ENCODE measurements around the gene CFAP410. TPM values are rescaled to one million over a fixed set of nuclear protein-coding genes. Genes with fewer than 3 reads are reported as not detected.

The CFAP410 gene
- total RNA-seq, 4 donors from 2014 or later, result 18.5 to 35.3 (median 23.6) TPM

DNA sequence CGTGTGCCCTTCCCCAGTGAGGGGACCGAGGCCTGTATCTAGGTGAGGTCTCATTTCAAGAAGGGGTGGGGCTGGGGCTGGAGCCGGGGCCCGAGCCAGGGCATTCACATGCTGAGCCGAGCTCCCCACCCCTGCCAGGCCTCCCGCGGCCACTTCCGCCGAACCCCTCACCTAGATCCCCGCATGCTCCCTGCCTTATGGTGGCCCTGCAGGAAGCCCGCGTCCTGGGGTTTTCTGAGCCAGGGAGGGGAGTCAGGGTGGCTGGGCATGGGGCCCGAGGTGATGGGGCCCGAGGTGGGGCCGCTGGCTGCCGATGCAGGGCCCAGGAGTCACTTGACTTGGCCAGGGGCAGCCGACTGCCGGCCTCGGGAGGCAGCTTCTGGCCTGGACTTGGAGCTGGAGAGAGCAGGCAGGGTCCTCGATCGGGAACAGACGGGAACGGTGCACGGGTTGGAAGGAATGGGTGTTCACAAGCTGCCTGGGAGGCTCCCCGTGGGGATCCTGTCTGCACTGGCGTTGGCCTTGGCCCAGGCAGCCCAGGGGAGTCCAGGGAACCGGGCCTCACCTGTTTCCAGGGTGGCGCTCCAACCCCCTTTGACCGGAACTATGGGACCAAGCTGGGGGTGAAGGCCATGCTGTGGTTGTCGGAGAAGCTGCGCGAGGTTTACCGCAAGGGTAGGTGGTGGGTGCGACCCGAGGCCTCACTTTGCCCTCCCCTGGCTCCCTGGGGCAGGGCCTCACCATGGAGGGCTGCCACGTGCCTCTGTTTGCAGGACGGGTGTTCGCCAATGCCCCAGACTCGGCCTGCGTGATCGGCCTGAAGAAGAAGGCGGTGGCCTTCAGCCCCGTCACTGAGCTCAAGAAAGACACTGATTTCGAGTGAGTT lies 13.6 kb downstream of the CFAP410 start:
- DNase-seq (ENCODE audit: low spot score), result no peak
- TF ChIP-seq, protein P1, sequence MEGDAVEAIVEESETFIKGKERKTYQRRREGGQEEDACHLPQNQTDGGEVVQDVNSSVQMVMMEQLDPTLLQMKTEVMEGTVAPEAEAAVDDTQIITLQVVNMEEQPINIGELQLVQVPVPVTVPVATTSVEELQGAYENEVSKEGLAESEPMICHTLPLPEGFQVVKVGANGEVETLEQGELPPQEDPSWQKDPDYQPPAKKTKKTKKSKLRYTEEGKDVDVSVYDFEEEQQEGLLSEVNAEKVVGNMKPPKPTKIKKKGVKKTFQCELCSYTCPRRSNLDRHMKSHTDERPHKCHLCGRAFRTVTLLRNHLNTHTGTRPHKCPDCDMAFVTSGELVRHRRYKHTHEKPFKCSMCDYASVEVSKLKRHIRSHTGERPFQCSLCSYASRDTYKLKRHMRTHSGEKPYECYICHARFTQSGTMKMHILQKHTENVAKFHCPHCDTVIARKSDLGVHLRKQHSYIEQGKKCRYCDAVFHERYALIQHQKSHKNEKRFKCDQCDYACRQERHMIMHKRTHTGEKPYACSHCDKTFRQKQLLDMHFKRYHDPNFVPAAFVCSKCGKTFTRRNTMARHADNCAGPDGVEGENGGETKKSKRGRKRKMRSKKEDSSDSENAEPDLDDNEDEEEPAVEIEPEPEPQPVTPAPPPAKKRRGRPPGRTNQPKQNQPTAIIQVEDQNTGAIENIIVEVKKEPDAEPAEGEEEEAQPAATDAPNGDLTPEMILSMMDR (IDR thresholded peaks at IDR 0.05), result no peak
- no peak for ATAC-seq (ENCODE audit: low FRiP score)

DNA sequence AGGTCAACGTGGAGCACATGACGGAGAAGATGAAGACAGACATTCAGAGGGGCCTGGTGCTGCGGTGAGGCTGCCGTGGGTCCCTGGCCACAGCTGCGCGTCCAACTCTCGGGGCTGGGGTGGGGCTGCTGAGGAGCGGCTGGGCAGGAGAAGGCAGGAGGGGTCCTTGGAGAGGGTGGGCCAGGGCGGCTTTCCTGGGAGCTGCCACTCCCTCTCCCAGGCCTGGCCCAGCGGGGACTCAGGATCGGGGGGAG lies 14.4 kb downstream of the CFAP410 start:
- TF ChIP-seq, protein P1 (IDR thresholded peaks at IDR 0.05), result no peak
- no peak for ATAC-seq (ENCODE audit: low FRiP score)
- no peak for DNase-seq (ENCODE audit: low spot score)

DNA sequence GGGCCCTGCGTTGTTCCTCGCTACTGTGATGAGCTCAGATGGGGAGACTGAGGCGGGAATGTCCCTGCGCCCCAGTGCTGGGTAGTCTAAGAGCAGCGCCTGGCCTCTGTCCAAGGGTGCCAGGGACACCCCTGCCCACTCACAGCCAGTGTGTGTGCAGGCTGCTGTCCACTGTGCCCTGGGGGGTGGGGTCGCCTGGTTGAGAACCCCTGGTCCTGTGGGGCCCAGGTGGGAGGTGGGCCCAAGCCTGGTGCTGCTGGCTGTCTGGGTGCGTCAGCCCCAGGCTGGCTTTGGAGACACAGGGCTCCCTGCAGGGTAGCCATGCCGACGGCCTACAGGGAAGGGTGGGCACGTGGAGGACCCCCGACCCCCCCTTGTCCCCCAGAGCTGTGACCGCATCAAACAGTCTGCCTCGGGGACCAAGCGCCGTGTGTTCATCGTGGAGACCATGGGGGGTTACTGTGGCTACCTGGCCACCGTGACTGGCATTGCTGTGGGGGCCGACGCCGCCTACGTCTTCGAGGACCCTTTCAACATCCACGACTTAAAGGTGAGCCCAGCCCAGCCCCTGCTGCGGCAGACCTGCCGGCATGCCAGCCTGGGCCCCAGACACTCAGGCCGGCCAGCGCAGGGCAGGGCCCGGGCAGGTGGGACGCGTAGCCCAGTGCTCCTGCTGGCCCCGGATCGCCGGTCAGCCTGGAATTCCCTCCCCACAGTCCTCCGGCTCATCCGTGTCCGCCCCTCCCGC lies 14.9 kb downstream of the CFAP410 start:
- ATAC-seq (ENCODE audit: low FRiP score) (no peak), DNase-seq (ENCODE audit: low spot score) (no peak)
- TF ChIP-seq, protein P1 (IDR thresholded peaks at IDR 0.05), result no peak

DNA sequence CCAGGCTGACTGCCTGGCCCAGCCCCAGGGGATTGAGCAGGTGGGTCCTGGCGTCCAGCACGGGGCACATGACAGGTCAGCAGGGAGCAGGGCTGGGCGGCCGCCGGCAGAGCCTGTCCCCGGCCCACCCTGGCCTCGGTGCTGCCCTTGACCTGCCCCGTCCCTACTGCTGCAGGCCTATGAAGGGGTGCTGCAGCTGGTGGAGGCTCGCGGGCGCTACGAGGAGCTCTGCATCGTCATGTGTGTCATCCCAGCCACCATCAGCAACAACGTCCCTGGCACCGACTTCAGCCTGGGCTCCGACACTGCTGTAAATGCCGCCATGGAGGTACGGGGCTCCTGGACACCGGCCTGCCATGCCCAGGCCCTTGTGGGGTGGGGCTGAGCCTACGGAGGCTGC lies 15.6 kb downstream of the CFAP410 start:
- no peak for ATAC-seq (ENCODE audit: low FRiP score)
- TF ChIP-seq, protein P1 (IDR thresholded peaks at IDR 0.05), result no peak
- no peak for DNase-seq (ENCODE audit: low spot score)

DNA sequence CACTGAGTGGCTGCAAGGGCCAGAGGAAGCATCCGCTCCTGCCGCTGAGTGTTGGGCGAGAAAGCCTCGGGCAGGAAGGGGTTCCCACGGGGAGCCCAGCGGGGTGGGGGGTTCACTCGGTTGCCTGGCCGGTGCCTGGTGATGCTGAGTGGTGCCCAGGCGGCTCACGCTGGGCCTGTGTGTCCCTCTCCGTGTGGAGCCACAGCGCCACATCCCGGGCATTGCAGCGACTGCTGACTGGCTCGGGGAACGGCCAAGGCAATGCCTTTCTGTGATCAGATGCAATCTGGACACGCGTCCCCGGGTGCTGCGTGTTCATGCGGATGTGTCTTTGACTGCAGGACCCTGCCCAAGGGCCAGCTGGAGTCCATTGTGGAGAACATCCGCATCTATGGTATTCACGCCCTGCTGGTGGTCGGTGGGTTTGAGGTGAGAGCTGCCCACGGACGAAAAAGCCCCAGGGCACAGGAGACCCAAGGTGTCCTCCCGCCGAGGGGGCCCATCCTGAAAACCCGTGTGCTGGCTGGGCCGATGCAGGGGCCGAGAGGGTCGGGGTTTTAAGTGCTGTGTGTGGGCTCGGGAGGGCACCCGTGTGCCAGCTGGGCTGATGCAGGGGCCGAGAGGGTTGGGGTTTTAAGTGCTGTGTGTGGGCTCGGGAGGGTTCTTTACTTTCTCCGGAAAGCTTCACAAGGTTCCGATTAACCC lies 16.4 kb downstream of the CFAP410 start:
- DNase-seq (ENCODE audit: low spot score), result no peak
- no peak for ATAC-seq (ENCODE audit: low FRiP score)
- TF ChIP-seq, protein P1 (IDR thresholded peaks at IDR 0.05), result no peak

DNA sequence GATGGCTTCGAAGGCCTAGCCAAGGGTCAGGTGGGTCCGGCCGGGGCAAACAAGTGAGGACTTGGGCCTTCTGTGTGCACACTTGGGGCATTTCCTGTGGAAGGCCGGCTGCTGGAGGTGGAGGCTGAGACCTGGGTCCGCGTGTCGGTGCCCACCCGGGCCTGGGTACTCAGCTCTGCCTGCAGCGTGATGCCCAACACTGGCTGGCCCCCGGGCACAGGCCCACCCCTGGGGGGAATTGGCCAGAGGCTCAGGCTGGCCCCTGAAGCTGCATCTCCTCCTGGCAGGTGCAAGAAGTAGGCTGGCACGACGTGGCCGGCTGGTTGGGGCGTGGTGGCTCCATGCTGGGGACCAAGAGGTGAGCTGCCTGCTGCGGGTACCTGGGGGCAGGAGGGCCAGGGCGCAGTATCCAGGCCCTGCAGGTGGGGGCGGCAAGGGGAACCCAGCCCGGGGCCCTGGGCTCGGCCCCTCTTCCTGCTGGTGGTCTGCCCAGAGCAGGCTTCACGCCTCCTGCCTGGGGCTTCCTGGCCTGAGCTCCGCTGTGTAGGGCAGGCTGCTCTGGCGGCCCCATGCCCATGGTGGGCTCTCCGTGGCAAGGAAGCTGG lies 17.2 kb downstream of the CFAP410 start:
- TF ChIP-seq, protein P1 (IDR thresholded peaks at IDR 0.05), result no peak
- DNase-seq (ENCODE audit: low spot score), result no peak
- ATAC-seq (ENCODE audit: low FRiP score), result no peak

All from omental fat pad (tissue), 4 donors.